Measurements from ENCODE around the gene MORN3.
A peak's percentile ranks its signal among the peaks of the same experiment; 100 is the strongest.
"Not testable (repeated sequence)": the region's sequence is repeated elsewhere in the genome, so short reads cannot be mapped to it uniquely, and the experiment has no call there.

The MORN3 gene

GRCh38 chr12:121689430-121689829 lies 20.0 kb upstream of the MORN3 start:
- DNase-seq: no peak

GRCh38 chr12:121688966-121689365 lies 19.5 kb upstream of the MORN3 start:
- DNase-seq: no peak

- not testable (repeated sequence) for DNase-seq
These were observed 10.3 kb upstream of the MORN3 start for GRCh38 chr12:121679661-121680197.

- DNase-seq: no peak
These were observed 9.4 kb upstream of the MORN3 start for GRCh38 chr12:121678716-121679300.

GRCh38 chr12:121678305-121678704 lies 8.9 kb upstream of the MORN3 start:
- DNase-seq: no peak

- no peak for DNase-seq
These were observed 6.7 kb upstream of the MORN3 start for GRCh38 chr12:121676190-121676589.

- no peak for DNase-seq
These were observed 3.6 kb upstream of the MORN3 start for GRCh38 chr12:121673013-121673511.

GRCh38 chr12:121668750-121669520 lies 519 bp downstream of the MORN3 start:
- peak; percentile 64 for DNase-seq

- not testable (repeated sequence) for DNase-seq
These were observed 2.6 kb downstream of the MORN3 start for GRCh38 chr12:121666829-121667228.

GRCh38 chr12:121663610-121663929 lies 5.9 kb downstream of the MORN3 start:
- no peak for DNase-seq

GRCh38 chr12:121661353-121662105 lies 7.9 kb downstream of the MORN3 start:
- not testable (repeated sequence) for DNase-seq

GRCh38 chr12:121657305-121658008 lies 12.0 kb downstream of the MORN3 start:
- no peak for DNase-seq

- DNase-seq: no peak
These were observed 13.3 kb downstream of the MORN3 start for GRCh38 chr12:121656122-121656521.

GRCh38 chr12:121653999-121654398 lies 15.5 kb downstream of the MORN3 start:
- DNase-seq: no peak

- no peak for DNase-seq
These were observed 16.5 kb downstream of the MORN3 start for GRCh38 chr12:121652767-121653497.

- no peak for DNase-seq
These were observed 18.1 kb downstream of the MORN3 start for GRCh38 chr12:121651320-121651719.

- DNase-seq: no peak
These were observed 19.6 kb downstream of the MORN3 start for GRCh38 chr12:121649819-121650353.

GRCh38 chr12:121649322-121649721 lies 20.1 kb downstream of the MORN3 start:
- no peak for DNase-seq

- DNase-seq: no peak
These were observed 20.9 kb downstream of the MORN3 start for GRCh38 chr12:121648458-121649028.

- DNase-seq: no peak
These were observed 28.2 kb downstream of the MORN3 start for GRCh38 chr12:121641343-121641630.

GRCh38 chr12:121638298-121639202 lies 30.9 kb downstream of the MORN3 start:
- no peak for DNase-seq
